Middle frontal gyrus (tissue), 1 donor: Measurements from ENCODE around the gene TOMM6.
"Not testable (repeated sequence)": the region's sequence is repeated elsewhere in the genome, so short reads cannot be mapped to it uniquely, and the experiment has no call there.

ENCODE experiments used
- DNase-seq: peaks from one replicate; pipeline ENCODE4 v3.0.0-alpha.2; 2015; ENCODE audit warnings: low spot score; ENCODE audit errors: extremely low spot score

Gene TOMM6

GRCh38 chr6:41763470-41763869 lies 24.0 kb upstream of the TOMM6 start:
- DNase-seq, result no peak

DNA sequence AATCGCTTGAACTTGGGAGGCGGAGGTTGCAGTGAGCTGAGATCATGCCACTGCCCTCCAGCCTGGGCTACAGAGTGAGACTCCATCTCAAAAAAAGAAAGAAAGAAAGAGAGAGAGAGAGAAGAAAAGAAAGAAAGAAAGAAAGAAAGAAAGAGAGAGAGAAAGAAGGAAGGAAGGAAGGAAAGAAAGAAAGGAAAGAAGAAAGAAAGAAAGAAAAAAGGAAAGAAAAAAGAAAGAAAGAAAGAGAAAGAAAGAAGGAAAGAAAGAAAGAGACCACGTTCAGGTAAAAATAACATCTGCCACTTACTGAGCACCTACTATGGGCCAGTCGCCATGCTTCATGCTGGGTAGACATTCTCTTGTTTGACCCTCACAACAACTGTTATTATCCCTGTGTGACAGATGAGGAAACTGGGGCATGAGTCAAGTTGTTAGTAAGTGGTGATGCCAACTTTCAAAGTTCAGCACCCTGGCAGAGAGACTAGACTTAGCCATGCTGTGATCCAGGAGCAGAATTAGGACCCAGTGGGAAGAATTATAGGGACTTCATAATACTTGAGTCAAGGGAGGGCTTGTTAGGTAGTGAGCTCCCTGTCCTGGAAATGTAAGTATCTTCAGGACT lies 21.3 kb upstream of the TOMM6 start:
- not testable (repeated sequence) for DNase-seq

DNA sequence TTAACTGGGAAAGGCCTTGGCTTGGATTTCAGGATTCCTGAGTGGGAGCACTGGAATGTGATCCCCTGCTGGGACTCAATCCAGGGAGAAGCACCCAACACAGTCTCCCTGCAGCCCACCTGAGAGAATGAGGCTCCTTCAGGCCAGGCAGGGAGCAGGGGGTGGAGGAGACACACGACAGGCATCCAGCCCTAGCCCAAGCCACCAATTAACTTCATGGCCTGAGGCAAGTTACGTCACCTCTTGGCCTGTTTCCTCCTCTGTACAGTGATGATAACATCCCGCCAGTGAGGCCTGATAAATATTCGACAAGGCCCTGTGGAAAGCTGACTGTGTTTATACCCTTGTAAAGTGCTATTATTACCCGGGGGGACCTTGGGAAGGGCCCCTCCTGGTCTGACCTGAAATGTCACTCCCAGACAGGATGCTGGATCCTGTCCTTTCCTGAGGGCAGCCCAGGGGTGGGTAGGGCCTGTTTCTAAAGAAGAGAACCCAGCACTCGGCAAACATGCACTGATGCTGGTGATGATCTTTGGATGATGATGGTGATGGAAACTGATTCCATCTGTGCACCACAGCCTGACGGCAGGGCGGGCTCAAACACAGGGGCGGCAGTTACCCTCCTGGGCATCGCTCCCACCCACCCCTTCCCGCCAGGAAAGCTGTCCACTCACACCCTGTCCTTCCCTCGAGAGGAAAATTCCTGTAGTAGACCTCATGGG lies 20.2 kb upstream of the TOMM6 start:
- no peak for DNase-seq

- DNase-seq, result no peak
Measured at GRCh38 chr6:41768545-41769308, 18.8 kb upstream of the TOMM6 start.

- DNase-seq, result no peak
Measured at GRCh38 chr6:41769376-41769775, 18.1 kb upstream of the TOMM6 start.

DNA sequence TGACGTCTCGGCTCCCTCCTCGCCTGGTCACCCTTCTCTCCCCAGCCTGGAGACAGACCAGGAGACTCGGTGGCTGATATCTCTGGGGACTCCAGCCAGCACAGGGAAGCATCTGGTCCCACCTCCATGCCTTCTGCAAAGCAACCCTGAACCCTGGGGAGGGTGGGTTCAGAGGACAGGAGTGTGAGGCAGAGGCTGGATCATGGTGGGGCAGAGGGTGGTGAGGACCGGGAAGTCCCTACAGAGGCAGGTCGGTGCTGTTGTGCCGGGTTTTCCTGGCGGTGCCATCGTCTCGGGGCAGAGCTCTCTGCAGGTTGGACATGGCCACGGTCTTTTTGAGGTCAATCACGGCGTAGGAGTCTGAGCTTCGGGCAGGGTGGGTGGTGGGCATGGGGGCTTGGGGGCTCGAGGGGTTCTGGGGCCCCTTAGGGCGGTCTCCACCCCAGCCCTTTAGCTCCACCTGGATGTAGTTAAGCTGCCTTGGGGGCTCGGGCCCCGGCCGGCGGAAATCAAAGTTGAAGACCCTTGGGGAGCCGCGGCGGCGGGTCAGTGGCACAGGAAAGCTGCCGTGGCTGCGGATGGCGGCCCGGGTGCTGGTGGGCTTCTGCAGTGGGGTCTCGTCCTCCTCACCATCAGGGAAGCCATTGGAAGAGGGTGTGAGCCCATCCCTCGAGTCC lies 17.0 kb upstream of the TOMM6 start:
- DNase-seq, result no peak

GRCh38 chr6:41771058-41771983 lies 16.2 kb upstream of the TOMM6 start:
- no peak for DNase-seq

- DNase-seq, result no peak
Measured at GRCh38 chr6:41774841-41775240, 12.7 kb upstream of the TOMM6 start.

DNA sequence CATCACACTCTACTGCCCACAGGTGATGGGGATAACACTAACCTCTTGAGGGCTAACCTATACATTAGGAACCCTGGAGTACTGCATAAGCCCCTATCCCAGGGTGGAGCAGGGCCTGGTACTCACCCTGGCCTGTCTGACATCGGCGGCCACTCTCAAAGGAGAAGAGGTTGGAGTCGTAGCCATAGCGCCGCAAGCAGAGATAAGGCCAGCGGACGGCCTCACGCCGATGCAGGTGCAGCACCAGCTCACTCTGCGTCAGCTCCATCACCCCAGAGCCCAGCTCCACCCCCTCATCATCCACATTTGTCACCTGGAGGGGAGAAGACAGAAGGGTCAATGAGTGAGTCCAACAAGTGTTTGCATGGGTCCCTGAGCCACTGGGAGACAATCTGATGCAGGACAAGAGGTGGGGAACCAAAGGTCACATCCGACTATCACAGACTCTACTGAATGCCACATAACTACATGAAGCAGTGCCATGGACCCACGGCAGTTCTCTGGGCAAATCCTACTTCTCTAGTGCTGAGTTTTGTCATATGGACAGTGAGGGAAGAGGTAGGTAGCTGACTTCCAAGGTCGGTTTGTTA lies 12.1 kb upstream of the TOMM6 start:
- no peak for DNase-seq

GRCh38 chr6:41777551-41778285 lies 9.8 kb upstream of the TOMM6 start:
- DNase-seq, result no peak

DNA sequence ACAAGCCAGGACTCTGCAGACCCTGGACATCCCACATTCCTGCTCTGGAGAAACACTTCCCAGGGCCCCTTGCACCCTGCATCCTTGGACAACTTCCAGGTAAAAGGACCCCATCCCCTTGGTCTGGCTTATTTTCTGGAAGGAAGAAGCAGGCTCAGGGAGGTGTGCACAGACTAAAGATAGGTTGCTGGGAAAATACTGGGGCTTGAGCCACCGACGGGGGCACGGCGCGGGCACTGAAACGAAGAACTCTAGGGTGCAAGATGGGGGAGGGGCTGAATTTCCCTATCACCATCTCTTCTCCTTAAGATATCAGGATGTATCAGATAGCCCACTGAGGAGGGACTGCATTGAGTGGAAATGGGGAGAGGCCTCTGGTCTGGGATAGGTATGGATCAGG lies 8.6 kb upstream of the TOMM6 start:
- DNase-seq, result no peak

DNA sequence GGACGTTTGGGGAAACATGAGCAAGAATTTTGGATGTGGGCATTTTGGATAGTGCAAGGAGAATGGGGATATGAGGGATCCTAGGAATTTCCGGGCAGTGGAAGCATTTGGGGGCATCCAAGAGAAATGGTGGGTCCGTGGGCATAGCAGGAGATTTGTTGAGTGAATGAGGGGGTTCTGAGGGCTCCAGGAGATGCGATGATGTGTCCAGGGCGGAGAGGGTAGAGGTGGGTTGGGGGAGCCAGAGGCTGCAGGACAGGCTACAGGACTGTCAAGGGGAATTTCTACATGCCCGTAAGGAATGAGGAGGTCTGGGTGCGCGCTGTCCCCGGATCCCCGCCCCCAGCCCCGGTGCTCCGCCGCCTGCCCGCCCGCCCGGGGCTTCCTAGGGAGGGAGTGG lies 8.2 kb upstream of the TOMM6 start:
- DNase-seq, result no peak

- peak; percentile 97 for DNase-seq
Measured at GRCh38 chr6:41779788-41780550, 7.5 kb upstream of the TOMM6 start, which contains the start of gene FRS3. Gene FRS3 (minus strand): TSS chr6:41779900. CDS start chr6:41776987, 2,913 bp downstream.

DNA sequence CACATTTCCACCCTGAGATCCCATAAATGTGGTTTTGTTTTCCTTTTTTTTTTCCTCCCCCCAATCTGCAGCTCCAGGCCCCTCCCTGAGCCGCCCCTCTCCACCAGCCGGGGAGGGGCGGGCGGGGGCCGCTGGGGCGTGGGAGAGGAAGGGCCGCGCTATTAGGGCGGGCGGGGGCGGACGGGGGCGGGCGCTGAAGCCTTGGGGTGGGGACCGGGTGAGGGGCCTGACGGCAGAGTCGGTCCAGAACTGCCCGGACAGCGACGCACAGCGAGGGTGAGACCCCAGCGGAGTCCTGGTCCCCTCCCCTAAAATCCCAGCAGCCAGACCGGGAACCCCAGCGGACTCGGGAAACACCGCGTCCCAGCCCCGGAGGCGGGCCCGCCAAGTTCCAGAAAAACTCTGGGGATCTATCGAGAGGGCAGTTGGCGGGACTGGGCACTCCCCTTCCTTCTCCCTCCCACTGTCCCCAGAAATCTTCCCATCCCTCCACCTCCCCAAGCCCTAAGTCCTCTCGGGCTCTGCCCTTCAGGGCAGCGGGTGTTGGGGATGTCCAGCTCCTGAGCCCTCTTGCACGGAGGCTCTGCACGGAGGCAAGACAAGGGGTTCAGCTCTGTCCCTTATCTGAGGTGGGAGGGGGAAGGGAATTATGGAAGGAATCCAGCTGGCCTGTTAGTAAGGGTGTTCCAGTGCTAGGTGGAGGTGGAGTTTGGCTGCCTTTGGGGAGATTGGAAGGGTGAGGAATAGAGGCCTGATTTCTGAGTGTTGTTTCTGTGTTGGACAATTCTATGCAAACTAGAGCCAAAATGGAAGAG lies 6.7 kb upstream of the TOMM6 start, which contains the start of gene PRICKLE4:
Gene PRICKLE4, plus strand, starts transcription at position 232 of the 815 bp plus-strand sequence. CDS start 2,692 bp downstream, outside the sequence.
- DNase-seq, result no peak

DNA sequence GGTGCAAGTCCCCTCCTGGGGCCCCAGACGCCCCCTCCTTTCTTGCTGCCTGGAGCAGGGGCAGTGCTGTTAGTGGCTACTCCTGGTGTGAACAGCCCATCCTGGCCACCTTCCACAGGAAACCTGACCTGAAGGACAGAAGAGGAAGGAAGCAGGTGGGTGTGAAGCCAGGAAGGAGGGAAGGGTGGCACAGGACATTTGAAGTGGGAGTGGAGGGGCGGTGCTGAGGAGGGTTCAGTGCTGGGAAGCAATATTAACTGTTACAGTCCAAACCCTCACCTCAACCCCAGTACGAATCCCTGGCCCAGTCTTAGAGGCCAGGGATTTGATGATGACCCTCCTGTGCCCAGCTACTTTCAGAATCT lies 6.1 kb upstream of the TOMM6 start:
- DNase-seq, result no peak

DNA sequence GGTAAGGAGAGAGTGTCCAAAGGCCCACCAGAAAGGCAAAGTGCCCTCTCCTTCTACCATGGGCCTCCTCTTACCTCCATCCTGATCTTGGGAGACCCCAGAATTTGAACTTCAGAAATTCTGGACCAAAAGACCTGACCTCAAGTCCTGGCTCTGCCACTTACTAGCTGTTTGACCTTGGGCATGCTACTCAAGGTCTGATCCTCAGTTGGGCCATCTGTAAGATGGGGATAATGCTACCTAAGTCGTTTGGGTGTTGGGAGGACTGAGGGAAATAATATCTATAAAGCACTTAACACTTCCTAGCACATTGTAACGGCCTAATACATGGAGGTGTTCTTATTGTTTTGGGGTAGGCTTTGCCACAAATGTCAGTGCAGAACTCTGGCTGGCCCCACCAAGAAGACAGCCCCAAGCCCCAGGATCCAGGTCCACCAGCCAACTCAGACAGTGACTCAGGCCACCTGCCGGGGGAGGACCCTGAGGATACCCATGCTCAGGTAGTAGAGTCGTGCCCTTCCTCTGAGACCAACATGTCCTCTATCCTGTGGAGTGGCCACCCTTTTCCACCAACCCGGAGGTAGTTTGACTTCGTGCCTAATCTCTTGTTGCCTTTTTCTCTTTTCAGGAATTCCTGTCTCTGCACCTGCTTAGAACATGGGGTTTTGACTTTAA lies 4.3 kb upstream of the TOMM6 start:
- no peak for DNase-seq

DNA sequence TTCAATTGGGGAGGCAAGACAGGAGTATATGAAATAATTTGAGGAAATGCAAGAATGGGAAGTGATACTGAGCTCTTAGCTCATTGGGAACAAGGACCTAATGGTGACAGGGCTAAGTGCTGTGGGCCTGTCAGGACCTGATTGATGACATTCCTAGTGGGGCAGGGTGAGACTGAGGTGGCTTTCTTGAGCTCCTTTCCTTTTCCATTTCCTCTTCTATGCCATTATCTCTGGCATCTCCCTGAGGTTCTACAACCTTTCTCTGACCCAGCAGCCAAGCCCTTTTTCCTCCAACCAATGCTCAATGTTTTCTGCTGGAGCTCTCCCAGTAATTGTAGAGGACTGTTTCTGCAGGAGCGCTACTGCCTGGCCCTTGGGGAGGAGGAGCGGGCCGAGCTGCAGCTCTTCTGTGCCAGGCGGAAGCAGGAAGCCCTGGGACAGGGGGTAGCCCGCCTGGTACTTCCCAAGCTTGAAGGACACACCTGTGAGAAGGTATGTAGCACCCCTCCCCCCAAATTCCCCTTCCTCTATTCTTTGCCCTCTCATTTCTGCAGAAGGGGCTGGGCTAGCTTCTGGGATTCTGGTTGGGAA lies 2.8 kb upstream of the TOMM6 start:
- no peak for DNase-seq
